Kidney epithelial cell (primary cell): ENCODE measurements around the gene CEBPG. TPM values are rescaled to one million over a fixed set of nuclear protein-coding genes. Genes with fewer than 3 reads are reported as not detected.

Experiments
- DNase-seq: peaks from one replicate; pipeline ENCODE4 v3.0.0-alpha.2; 2010; ENCODE audit warnings: low read depth
- H3K27me3 ChIP-seq: 2 replicates; pipeline ENCODE4 v1.6.0; 2011; ENCODE audit warnings: low read length; ENCODE audit not compliant: control insufficient read depth, insufficient read depth
- H3K36me3 ChIP-seq: 2 replicates; pipeline ENCODE4 v1.5.1; 2011; ENCODE audit warnings: low read length; ENCODE audit not compliant: control insufficient read depth, insufficient read depth
- H3K4me3 ChIP-seq: 2 replicates; pipeline ENCODE4 v1.5.1; 2011; ENCODE audit warnings: low read depth, mild to moderate bottlenecking, control low read depth, low read length
- total RNA-seq: library from RNA; depleted of rRNA; stranded (reverse); fragments of >200 nt; gene quantifications from 2 replicates; pipeline ENCODE4 v1.2.3, GENCODE V29; 2015
- TF ChIP-seq, protein P1 (sequence below): IDR thresholded peaks from 2 replicates; pipeline ENCODE4 v1.5.1; 2011; ENCODE audit warnings: mild to moderate bottlenecking, moderate library complexity, low read length, control low read depth, inconsistent platforms; ENCODE audit not compliant: insufficient read depth, poor library complexity, severe bottlenecking

Gene CEBPG
- total RNA-seq, 1 donor from 2014 or later: 55.7 TPM

- Histone ChIP-seq H3K27me3 (no peaks in the 10 kb centered on the region), H3K4me3 (no peak overlapping the region), H3K36me3 (no peaks in the 10 kb centered on the region)
- TF ChIP-seq, protein P1, sequence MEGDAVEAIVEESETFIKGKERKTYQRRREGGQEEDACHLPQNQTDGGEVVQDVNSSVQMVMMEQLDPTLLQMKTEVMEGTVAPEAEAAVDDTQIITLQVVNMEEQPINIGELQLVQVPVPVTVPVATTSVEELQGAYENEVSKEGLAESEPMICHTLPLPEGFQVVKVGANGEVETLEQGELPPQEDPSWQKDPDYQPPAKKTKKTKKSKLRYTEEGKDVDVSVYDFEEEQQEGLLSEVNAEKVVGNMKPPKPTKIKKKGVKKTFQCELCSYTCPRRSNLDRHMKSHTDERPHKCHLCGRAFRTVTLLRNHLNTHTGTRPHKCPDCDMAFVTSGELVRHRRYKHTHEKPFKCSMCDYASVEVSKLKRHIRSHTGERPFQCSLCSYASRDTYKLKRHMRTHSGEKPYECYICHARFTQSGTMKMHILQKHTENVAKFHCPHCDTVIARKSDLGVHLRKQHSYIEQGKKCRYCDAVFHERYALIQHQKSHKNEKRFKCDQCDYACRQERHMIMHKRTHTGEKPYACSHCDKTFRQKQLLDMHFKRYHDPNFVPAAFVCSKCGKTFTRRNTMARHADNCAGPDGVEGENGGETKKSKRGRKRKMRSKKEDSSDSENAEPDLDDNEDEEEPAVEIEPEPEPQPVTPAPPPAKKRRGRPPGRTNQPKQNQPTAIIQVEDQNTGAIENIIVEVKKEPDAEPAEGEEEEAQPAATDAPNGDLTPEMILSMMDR: no peak
- no peak for DNase-seq
Measured at GRCh38 chr19:33403221-33403972, 29.9 kb downstream of the CEBPG start.

DNA sequence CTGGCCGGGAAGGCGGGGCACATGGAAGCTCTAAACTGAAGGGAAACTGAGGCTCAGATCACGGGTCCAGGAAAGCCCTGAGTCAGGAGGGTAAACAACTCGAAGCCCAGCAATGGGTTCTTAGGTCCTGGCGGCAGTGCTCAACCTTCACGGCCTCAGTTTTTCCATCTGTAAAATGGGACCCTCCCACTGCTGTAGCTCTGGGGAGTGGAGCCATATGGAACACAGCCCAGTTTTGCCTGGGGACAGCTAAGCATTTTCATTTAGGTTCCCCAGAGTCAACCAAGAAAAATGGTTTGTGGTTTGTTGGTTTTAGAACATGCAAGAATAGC lies 30.4 kb downstream of the CEBPG start:
- no peak overlapping the region for H3K4me3 ChIP-seq
- no peaks in the 10 kb centered on the region for H3K36me3 ChIP-seq
- TF ChIP-seq, protein P1: no peak
- no peak for DNase-seq
- no peaks in the 10 kb centered on the region for H3K27me3 ChIP-seq

DNA sequence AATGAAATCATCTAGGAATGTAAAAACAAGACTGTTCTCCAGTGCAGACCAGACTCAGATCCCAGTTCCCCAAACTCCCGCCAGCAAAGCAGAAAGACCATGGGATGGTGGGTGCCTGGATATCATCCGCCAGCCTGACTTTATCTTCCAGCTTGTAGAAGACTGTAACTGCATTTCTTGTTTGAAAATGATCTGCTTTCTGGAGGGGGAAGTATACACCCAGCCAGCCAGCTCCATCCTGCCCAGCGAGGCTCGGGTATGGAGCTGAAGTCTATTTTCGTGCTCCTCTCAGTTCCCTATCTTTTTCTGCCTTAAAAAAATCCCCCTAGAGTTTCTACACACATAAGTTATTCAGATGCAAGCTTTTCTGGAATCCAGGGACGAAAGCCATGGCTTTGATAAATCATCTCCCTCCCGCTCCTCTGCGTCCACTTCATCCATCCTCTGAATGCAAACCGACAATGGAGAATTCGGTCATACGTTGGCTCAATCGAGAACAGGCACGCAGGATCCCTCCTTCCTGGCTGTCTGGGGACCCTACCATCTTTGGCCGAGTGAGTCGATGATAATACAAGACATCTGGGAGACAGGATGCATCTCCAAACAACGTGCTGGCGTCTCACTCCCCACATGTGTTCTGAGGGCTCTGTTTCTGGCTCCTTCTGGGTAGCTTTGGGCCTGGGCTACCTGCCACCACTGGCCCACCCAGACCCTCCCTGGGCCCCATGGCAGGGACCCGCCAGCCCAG lies 31.2 kb downstream of the CEBPG start:
- no peak for DNase-seq
- Histone ChIP-seq H3K4me3 (no peak overlapping the region), H3K27me3 (no peaks in the 10 kb centered on the region), H3K36me3 (no peaks in the 10 kb centered on the region)
- TF ChIP-seq, protein P1: no peak

GRCh38 chr19:33405254-33405552 lies 31.7 kb downstream of the CEBPG start:
- H3K4me3 ChIP-seq: no peak overlapping the region
- TF ChIP-seq, protein P1: no peak
- DNase-seq: no peak
- no peaks in the 10 kb centered on the region for H3K36me3 ChIP-seq
- H3K27me3 ChIP-seq: no peaks in the 10 kb centered on the region

DNA sequence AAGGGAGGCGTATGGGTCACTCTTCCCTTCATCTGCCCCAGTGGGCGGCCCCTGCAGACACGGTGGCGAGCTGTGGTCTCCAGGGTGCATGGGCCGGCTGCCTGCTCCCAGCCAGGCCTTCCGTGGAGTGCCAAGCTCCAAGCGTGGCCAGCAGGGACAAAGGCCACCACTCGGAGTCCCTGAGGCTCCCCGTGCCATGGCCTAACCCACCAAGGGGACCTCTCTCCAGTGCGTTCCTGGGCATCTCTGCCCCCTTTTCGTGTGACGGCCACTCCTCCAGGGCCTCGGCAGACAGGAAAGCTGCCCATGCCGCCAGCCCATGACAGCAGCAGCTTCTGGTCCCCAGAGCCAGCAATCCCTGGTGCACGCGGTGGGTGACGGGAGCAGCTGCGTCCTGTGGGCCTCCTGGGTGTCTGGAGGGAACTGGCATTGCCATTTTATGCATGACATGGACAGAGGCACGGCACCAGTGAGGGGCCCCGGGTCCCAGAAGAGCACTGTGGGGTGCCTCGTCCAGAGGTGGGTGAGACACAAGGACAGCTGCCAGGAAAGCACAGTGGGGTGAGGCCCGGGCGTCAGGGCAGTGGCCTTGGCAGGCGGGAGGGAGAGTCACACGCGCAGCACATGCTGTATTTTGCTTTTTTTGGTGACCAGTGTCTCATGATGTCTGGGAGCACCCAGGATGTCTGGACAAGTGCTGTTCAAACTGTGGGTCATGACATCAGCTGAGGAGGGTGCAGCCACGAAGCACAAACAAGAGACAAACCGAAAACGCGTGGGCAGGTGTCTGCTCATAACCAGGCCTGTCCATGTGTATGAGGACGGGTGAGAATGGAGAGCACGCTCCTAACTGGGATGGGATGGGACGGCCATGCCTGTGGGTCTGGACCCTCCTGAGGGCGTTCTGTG lies 32.3 kb downstream of the CEBPG start:
- TF ChIP-seq, protein P1: no peak

More for the DNA sequence above, 32.3 kb downstream of the CEBPG start:
- H3K36me3 ChIP-seq: no peaks in the 10 kb centered on the region
- no peak overlapping the region for H3K4me3 ChIP-seq
- DNase-seq: no peak
- no peaks in the 10 kb centered on the region for H3K27me3 ChIP-seq
